H9 (cell line): ENCODE results near the gene CTSE. TPM values are rescaled to one million over a fixed set of nuclear protein-coding genes. Genes with fewer than 3 reads are reported as not detected.

Source experiments
- DNase-seq: peaks from one replicate; pipeline ENCODE4 v3.0.0-alpha.2; 2017
- H2AFZ ChIP-seq: one replicate; pipeline ENCODE4 v1.6.1; 2013; ENCODE audit warnings: mild to moderate bottlenecking, low read length, control low read depth, moderate library complexity
- H2AK5ac ChIP-seq: 2 replicates; pipeline ENCODE4 v1.6.1; 2013; ENCODE audit warnings: low read length, control low read depth, mixed read lengths; ENCODE audit not compliant: insufficient read length
- H2BK120ac ChIP-seq: one replicate; pipeline ENCODE4 v1.6.1; 2013; ENCODE audit warnings: low read depth, mild to moderate bottlenecking, low read length, control low read depth, inconsistent platforms; ENCODE audit not compliant: poor library complexity, severe bottlenecking
- H2BK12ac ChIP-seq: 2 replicates; pipeline ENCODE4 v1.6.1; 2013; ENCODE audit warnings: low read length, control low read depth, mixed read lengths, low read depth; ENCODE audit not compliant: insufficient read length
- H2BK15ac ChIP-seq: 2 replicates; pipeline ENCODE4 v1.6.1; 2013; ENCODE audit warnings: low read depth, low read length, control low read depth
- H2BK20ac ChIP-seq: one replicate; pipeline ENCODE4 v1.6.1; 2013; ENCODE audit warnings: low read depth, mild to moderate bottlenecking, low read length, control low read depth, inconsistent platforms; ENCODE audit not compliant: poor library complexity, severe bottlenecking
- H2BK5ac ChIP-seq: 2 replicates; pipeline ENCODE4 v1.6.1; 2013; ENCODE audit warnings: low read length, control low read depth, mixed read lengths; ENCODE audit not compliant: insufficient read length
- H3K14ac ChIP-seq: 2 replicates; pipeline ENCODE4 v1.6.1; 2013; ENCODE audit warnings: low read length, control low read depth; ENCODE audit not compliant: insufficient read depth
- H3K18ac ChIP-seq: 2 replicates; pipeline ENCODE4 v1.6.1; 2013; ENCODE audit warnings: low read depth, mild to moderate bottlenecking, mixed read lengths, low read length, control low read depth; ENCODE audit not compliant: insufficient read length
- H3K23ac ChIP-seq: 2 replicates; pipeline ENCODE4 v1.6.1; 2013; ENCODE audit warnings: low read length, control low read depth, mixed read lengths, low read depth; ENCODE audit not compliant: insufficient read length
- H3K23me2 ChIP-seq: 2 replicates; pipeline ENCODE4 v1.6.1; 2013; ENCODE audit warnings: low read depth, mild to moderate bottlenecking, mixed read lengths, low read length, control low read depth; ENCODE audit not compliant: insufficient read length, poor library complexity, severe bottlenecking
- H3K27ac ChIP-seq: 2 replicates; pipeline ENCODE4 v1.5.1; 2013; ENCODE audit warnings: low read length, control low read depth, mixed read lengths, low read depth; ENCODE audit not compliant: insufficient read length
- H3K27me3 ChIP-seq: 2 replicates; pipeline ENCODE4 v1.6.1; 2013; ENCODE audit warnings: low read length, control low read depth, inconsistent platforms; ENCODE audit not compliant: insufficient read depth
- H3K4ac ChIP-seq: 2 replicates; pipeline ENCODE4 v1.6.1; 2013; ENCODE audit warnings: low read depth, mild to moderate bottlenecking, control low read depth, inconsistent platforms, low read length, moderate library complexity
- H3K4me1 ChIP-seq: 2 replicates; pipeline ENCODE4 v1.6.1; 2013; ENCODE audit warnings: low read length, control low read depth, inconsistent platforms; ENCODE audit not compliant: insufficient read depth
- H3K4me2 ChIP-seq: 2 replicates; pipeline ENCODE4 v1.6.1; 2013; ENCODE audit warnings: low read length, control low read depth, mixed read lengths; ENCODE audit not compliant: insufficient read length, insufficient read depth
- H3K56ac ChIP-seq: 2 replicates; pipeline ENCODE4 v1.6.1; 2013; ENCODE audit warnings: low read depth, mild to moderate bottlenecking, mixed read lengths, low read length, control low read depth; ENCODE audit not compliant: insufficient read length
- H3K79me1 ChIP-seq: 2 replicates; pipeline ENCODE4 v1.6.1; 2013; ENCODE audit warnings: low read depth, mild to moderate bottlenecking, moderate library complexity, low read length, control low read depth, inconsistent platforms; ENCODE audit not compliant: insufficient read depth, poor library complexity, severe bottlenecking
- H3K79me2 ChIP-seq: 2 replicates; pipeline ENCODE4 v1.6.1; 2013; ENCODE audit warnings: low read length, control low read depth, inconsistent platforms; ENCODE audit not compliant: insufficient read depth
- H3K9ac ChIP-seq: 2 replicates; pipeline ENCODE4 v1.6.1; 2013; ENCODE audit warnings: low read length, control low read depth, mixed read lengths; ENCODE audit not compliant: insufficient read length; ENCODE audit errors: extremely low read depth
- H3K9me3 ChIP-seq: one replicate; pipeline ENCODE4 v1.6.1; 2013; ENCODE audit warnings: low read depth, low read length, inconsistent platforms; ENCODE audit not compliant: control insufficient read depth
- H3T11ph ChIP-seq: one replicate; pipeline ENCODE4 v1.6.1; 2013; ENCODE audit warnings: mild to moderate bottlenecking, low read length, control low read depth, inconsistent platforms
- H4K20me1 ChIP-seq: one replicate; pipeline ENCODE4 v1.6.1; 2013; ENCODE audit not compliant: control insufficient read depth, insufficient read length, insufficient read depth
- H4K5ac ChIP-seq: 2 replicates; pipeline ENCODE4 v1.6.1; 2013; ENCODE audit warnings: low read depth, mild to moderate bottlenecking, mixed read lengths, low read length, control low read depth; ENCODE audit not compliant: insufficient read length
- H4K8ac ChIP-seq: replicated peaks from 2 replicates; pipeline ENCODE4 v1.6.1; 2013; ENCODE audit warnings: low read length, control low read depth, mixed read lengths, low read depth; ENCODE audit not compliant: insufficient read length
- H4K91ac ChIP-seq: 2 replicates; pipeline ENCODE4 v1.6.1; 2013; ENCODE audit warnings: low read depth, mild to moderate bottlenecking, moderate library complexity, mixed read lengths, low read length, control low read depth; ENCODE audit not compliant: insufficient read length
- H3K27ac Mint-ChIP-seq, 3 experiments: 2 replicates in 2 of 3; 3 replicates in 1 of 3; pipeline ENCODE4 v1.8.0; 2020 to 2021; ENCODE audit warnings: mixed read lengths in 3 of 3, mild to moderate bottlenecking in 1 of 3, moderate library complexity in 1 of 3
- H3K27me3 Mint-ChIP-seq: 2 replicates; pipeline ENCODE4 v1.8.0; 2021; ENCODE audit warnings: low read depth, mild to moderate bottlenecking, moderate library complexity, mixed read lengths
- H3K36me3 Mint-ChIP-seq, 3 experiments: 2 replicates in 2 of 3; 3 replicates in 1 of 3; pipeline ENCODE4 v1.8.0; 2020 to 2021; ENCODE audit warnings: low read depth in 3 of 3, mixed read lengths in 3 of 3; ENCODE audit not compliant: insufficient read depth in 1 of 3
- H3K4me1 Mint-ChIP-seq, 2 experiments: 2 replicates each; pipeline ENCODE4 v1.8.0; 2020; ENCODE audit warnings: mixed read lengths in 2 of 2
- H3K4me3 Mint-ChIP-seq, 2 experiments: 2 replicates in 1 of 2; 3 replicates in 1 of 2; pipeline ENCODE4 v1.8.0; 2020 to 2021; ENCODE audit warnings: mild to moderate bottlenecking in 2 of 2, mixed read lengths in 2 of 2, moderate library complexity in 1 of 2
- H3K9me3 Mint-ChIP-seq, 2 experiments: 2 replicates in 1 of 2; 3 replicates in 1 of 2; pipeline ENCODE4 v1.8.0; 2020; ENCODE audit warnings: mild to moderate bottlenecking in 2 of 2, mixed read lengths in 2 of 2, moderate library complexity in 1 of 2
- WGBS: extraction: QIAGEN DNeasy Blood & Tissue Kit; methylation state at CpG from one replicate; pipeline ENCODE4 v1.1.7; 2013; ENCODE audit warnings: missing lambda C conversion rate, low lambda C conversion rate, mixed read lengths; ENCODE audit not compliant: insufficient read length; ENCODE audit errors: extremely low coverage; 5-methylcytosine and 5-hydroxymethylcytosine counted together
- total RNA-seq: library from RNA; stranded (reverse); gene quantifications from 2 replicates; pipeline ENCODE4 v1.2.1, GENCODE V29; 2021
- TF ChIP-seq, protein P1 (sequence below): fragments of 200-600 bp; sonication (generic); conservative IDR thresholded peaks from 3 replicates; pipeline ENCODE4 v1.8.0; 2021; ENCODE audit warnings: antibody characterized with exemption, mild to moderate bottlenecking

The CTSE gene
- total RNA-seq, 1 experiment from 2014 or later: not detected

DNA sequence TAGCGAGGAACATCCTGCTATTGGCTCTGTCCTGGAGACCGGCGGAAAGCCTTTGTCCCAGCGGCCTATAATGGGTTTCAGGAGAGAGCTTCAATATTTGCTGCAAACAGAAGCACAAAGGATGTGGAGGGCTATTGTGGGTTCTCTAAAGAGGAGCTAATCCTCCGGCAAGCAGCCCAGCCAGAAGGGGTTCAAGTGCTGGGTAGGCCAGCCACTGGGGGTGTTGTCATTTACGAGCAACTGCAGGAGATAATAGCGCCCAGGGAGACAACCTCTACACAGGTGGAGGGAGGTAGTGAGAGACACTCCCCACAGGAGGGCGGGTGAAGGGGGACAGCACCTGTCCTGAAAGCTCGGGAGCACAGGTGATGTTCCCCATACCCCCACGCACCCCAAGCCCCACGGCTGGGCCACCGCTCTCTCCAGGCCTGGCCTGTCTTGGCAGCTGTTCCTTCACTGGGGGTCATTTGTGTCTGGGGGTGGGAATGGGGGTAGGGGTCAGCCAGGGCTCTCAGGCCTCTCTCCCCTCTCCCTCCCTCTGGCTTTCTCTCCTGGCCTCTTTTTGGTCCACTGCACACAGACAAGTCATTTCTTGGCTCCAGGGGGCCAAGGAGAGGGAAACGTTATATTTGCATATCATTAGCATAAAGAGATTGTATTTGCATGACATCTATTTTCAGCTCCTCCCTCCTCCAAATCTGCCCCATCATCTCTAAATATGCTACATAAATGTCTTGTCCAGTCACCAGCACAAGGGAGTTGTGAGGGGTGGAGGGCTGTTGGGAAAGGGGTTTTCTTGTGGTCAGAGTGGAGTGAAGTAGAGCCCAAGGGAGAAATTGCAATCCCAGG is 58.4 kb downstream of the CTSE start:
- peaks cover 2% of the 10 kb centered on the region for H3K27me3 Mint-ChIP-seq
- Histone ChIP-seq H3K56ac (no peak overlapping the region), H2AK5ac (no peak overlapping the region), H4K8ac (no peak overlapping the region), H2BK5ac (no peak overlapping the region), H3K23ac (no peak overlapping the region), H3K9me3 (no peaks in the 10 kb centered on the region), H3K4ac (no peak overlapping the region), H2BK15ac (no peak overlapping the region), H2BK20ac (no peak overlapping the region), H4K91ac (no peak overlapping the region), H3K18ac (no peak overlapping the region), H2BK12ac (no peak overlapping the region), H3K27me3 (no peaks in the 10 kb centered on the region), H3K14ac (no peak overlapping the region), H3K23me2 (no peaks in the 10 kb centered on the region), H2AFZ (no peak overlapping the region), H3K9ac (no peak overlapping the region), H3T11ph (no peak overlapping the region), H3K4me1 (no peaks in the 10 kb centered on the region), H3K4me2 (no peak overlapping the region), H3K79me2 (no peaks in the 10 kb centered on the region), H2BK120ac (no peak overlapping the region), H4K20me1 (no peaks in the 10 kb centered on the region), H4K5ac (no peak overlapping the region), H3K79me1 (no peaks in the 10 kb centered on the region), H3K27ac (no peak overlapping the region)
- DNase-seq: no peak
- TF ChIP-seq, protein P1, sequence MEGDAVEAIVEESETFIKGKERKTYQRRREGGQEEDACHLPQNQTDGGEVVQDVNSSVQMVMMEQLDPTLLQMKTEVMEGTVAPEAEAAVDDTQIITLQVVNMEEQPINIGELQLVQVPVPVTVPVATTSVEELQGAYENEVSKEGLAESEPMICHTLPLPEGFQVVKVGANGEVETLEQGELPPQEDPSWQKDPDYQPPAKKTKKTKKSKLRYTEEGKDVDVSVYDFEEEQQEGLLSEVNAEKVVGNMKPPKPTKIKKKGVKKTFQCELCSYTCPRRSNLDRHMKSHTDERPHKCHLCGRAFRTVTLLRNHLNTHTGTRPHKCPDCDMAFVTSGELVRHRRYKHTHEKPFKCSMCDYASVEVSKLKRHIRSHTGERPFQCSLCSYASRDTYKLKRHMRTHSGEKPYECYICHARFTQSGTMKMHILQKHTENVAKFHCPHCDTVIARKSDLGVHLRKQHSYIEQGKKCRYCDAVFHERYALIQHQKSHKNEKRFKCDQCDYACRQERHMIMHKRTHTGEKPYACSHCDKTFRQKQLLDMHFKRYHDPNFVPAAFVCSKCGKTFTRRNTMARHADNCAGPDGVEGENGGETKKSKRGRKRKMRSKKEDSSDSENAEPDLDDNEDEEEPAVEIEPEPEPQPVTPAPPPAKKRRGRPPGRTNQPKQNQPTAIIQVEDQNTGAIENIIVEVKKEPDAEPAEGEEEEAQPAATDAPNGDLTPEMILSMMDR: no peak
- no peak overlapping the region for H3K4me3 Mint-ChIP-seq
- H3K4me1 Mint-ChIP-seq: peaks cover 23 to 30% of the 10 kb centered on the region in 2 experiments
- no peak overlapping the region; a peak in 2 of 7 replicates for H3K27ac Mint-ChIP-seq
- no peaks in the 10 kb centered on the region; a peak in 1 of 5 replicates for H3K9me3 Mint-ChIP-seq
- H3K36me3 Mint-ChIP-seq: no peaks in the 10 kb centered on the region
- WGBS: no CpG with 5 or more reads among the region's 13 CpGs
